GM19468 (cell line): ENCODE data around the gene SYT7.
"Not testable (repeated sequence)": the region's sequence is repeated elsewhere in the genome, so short reads cannot be mapped to it uniquely, and the experiment has no call there.

Experiments used
- ATAC-seq: cut with Tn5 transposase; IDR thresholded peaks from one replicate; pipeline ENCODE4 v1.9.1; 2021; ENCODE audit warnings: mild to moderate bottlenecking, moderate library complexity, moderate number of reproducible peaks; ENCODE audit not compliant: unreplicated experiment; ENCODE audit errors: extremely low read depth

SYT7 gene

DNA sequence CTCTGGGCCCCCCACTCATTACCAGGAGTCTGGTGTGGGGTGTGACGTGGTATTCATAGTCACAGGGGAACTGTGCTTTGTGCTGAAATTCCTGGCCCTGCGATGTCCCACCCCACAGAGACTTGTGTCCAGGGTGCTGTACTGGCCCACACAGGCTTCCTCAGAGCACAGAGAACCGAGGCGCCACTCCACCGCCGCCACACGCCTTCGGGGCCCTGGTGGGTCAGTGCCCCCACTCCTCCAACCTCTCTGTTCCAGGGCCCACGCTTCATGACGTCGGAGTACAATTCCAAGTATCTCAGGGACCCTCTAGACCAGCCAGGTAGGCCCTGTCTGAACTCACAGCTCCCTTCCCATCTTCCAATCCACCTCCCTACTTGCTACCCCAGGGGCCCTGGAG, 95.8 kb downstream of the SYT7 start:
- no peak for ATAC-seq

DNA sequence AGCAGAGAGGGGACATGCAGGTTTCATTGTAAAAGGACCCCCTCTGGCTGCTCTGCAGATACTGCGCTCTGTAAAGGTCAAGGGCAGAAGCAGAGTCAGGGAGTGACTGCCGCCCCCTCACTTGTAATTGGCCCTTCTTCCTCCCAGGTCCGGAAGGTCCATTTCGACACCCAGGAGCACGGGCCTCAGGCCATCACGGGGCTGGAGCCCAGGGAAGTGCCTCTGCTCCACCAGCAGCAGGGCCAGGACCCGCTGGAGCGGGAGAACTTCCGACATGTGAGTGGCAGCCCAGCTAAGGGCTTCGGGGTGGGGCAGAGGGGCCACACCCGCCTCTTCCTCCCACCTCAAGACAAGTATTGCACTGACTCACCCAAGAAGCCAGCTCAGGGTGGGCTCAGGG, 96.3 kb downstream of the SYT7 start:
- no peak for ATAC-seq

GRCh38 chr11:61482513-61482912, 98.4 kb downstream of the SYT7 start:
- ATAC-seq, result no peak

DNA sequence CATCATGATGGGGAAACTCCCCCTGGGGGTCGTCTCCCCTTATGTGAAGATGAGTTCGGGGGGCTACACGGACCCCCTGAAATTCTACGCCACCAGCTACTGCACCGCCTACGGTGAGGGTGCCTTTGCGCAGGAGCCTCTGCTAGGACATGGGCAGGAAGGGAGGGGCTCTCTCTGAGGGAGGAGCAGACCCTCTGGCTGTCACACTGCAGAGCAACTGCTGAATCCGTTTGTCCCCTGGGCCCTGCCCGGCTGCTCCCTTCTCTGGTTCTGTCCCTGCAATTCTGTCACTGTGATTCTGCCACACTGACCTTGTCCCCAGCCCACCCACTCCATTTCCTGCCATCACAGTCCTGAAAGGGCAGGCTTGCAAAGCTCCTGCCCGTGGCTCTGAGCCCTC, 99.1 kb downstream of the SYT7 start:
- ATAC-seq, result no peak

GRCh38 chr11:61480994-61481335, 99.9 kb downstream of the SYT7 start:
- ATAC-seq, result no peak

DNA sequence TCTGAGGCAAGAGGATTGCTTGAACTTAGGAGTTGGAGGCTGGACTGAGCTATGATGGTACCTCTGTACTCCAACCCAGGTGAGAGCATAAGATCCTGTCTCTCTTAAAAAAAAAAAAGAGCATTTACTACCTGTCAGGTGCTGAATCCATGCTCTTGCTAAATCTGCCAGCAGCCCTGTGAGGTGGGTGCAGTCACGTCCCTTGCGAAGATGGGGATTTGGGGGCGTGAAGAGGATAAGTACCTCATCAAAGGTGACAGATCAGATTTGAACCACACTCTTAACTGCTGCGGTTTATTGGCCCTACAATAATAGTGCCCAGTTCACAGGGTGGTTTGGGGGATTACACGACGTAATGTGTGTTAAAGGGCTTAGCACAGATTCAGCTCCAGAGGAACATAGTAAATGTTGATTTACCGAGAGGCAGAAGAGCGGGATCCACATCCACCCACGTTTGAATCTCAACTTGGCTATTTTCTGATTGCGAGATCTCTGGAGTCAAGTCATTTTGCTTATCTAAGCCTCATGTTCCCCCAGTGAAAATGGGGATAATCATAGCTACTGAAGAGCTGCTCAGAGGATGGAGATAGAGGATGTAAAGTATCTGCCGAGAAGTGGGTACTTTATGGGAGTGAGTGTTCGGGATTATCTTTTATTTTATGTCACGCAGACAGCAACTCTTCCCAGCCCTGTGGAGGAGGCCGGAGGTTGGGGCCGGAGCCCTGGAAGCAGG, 100.4 kb downstream of the SYT7 start:
- ATAC-seq, result no peak

GRCh38 chr11:61479360-61480058, 101.4 kb downstream of the SYT7 start:
- ATAC-seq, result not testable (repeated sequence)

- no peak for ATAC-seq
Observed at GRCh38 chr11:61477727-61478148, 103.1 kb downstream of the SYT7 start.

GRCh38 chr11:61477126-61477525, 103.8 kb downstream of the SYT7 start:
- ATAC-seq, result no peak

DNA sequence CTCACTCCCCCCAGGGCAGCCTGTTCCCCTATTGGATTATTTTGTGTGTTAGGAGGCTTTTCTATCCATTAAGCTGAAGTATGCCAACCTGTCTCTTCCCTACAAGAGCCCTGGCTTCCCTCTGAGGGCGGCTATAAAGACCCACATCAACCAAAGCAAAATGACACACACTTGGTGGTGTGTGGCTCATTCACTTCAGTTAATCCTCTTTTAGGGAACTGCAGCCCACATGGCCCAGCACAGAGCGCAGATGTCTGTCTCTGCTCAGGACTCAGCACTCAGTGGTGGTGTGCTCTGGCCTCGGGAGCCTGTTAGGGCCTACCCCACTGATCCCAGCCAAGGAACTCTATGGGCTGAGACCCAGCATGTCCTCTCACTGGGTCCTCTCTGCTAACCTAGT, 104.5 kb downstream of the SYT7 start:
- no peak for ATAC-seq

DNA sequence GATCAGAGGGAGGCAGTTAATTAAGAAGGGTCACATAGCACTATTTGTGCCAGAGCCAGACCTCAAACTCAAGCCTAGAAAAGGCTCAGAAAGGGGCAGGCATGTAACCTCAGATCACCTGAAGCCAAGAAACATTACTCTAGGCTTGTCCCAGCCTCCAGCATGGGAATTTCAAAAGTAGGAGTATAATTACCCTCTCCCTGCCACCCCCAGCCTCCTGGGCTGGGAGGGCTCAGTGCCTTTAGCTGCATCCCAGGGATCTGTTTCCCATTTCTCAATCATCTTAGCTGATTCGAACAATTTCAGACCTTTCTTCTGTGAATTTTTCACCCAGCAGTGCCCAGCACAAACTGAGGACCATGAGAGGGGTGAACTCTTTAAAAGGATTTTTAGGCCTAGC, 105.4 kb downstream of the SYT7 start:
- ATAC-seq, result no peak

GRCh38 chr11:61474013-61474643, 106.7 kb downstream of the SYT7 start:
- ATAC-seq, result no peak

DNA sequence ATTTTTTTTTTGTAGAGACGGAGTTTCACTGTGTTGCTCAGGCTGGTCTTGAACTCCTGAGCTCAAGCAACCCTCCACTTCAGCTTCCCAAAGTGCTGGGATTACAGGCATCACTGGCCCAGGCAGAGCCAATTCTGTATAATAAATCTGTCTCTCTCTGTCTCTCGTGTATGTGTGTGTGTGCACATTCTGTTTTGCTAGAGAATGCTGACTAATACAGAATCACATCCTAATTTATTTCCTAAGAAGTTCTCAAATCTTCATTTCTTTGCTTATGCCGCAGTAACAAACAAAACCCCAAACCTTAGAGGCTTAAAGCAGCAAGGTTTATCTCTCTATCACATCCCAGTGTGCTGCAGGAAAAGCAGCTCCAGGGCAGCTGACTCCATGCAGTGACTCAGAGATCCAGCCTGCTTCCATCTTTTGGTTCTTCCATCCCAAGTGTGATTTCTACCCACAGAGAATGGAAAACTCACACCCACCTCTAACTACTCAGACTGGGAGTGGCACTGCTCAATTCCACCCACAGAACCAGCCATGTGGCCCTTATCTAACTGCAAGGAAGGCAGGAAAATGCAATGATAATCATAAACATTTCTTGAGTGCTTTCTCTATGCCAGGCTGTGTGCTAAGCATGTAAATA, 107.4 kb downstream of the SYT7 start:
- no peak for ATAC-seq

DNA sequence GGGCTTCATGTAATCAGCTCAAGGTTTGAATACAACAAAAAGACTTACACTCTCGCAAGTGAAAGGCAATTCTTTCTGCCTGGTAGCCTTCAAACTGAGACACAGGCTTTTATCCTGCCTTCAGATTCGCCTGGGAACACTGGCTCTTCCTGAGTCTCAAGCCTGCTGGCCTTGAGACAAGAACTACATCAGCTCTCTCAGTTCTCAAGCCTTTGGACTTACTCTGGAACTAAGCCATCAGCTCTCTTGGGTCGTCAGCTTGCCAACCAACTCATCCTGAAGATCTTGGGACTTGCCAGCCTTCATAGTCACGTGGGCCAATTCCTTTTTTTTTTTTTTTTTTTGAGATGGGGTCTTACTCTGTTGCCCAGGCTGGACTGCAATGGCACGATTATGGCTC, 108.0 kb downstream of the SYT7 start:
- no peak for ATAC-seq

DNA sequence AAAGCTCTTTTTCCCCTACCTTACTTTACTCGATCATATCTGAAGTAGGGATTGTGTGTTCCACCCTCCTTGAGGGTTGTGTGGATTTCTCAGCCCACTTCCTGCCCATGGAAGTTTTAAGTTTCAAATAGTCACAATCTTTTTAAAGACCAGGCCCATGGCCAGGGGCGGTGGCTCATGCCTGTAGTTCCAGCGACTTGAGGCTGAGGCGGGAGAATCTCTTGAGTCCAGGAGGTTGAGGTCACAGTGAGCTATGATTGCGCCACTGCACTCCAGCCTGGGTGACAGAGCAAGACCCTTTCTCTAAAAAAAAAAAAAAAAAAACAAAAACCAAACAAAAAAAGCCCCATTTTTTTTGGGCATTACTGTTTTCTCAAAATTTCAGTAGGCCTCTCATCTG, 108.6 kb downstream of the SYT7 start:
- ATAC-seq, result no peak

GRCh38 chr11:61468002-61468401, 112.9 kb downstream of the SYT7 start:
- no peak for ATAC-seq

GRCh38 chr11:61467602-61468001, 113.3 kb downstream of the SYT7 start:
- not testable (repeated sequence) for ATAC-seq
